HG02642 (cell line): ENCODE results near the gene ANKRD33.

Experiments
- ATAC-seq: cut with Tn5 transposase; IDR thresholded peaks from one replicate; pipeline ENCODE4 v1.9.1; 2021; ENCODE audit warnings: mild to moderate bottlenecking; ENCODE audit not compliant: unreplicated experiment, poor library complexity

Gene ANKRD33

DNA sequence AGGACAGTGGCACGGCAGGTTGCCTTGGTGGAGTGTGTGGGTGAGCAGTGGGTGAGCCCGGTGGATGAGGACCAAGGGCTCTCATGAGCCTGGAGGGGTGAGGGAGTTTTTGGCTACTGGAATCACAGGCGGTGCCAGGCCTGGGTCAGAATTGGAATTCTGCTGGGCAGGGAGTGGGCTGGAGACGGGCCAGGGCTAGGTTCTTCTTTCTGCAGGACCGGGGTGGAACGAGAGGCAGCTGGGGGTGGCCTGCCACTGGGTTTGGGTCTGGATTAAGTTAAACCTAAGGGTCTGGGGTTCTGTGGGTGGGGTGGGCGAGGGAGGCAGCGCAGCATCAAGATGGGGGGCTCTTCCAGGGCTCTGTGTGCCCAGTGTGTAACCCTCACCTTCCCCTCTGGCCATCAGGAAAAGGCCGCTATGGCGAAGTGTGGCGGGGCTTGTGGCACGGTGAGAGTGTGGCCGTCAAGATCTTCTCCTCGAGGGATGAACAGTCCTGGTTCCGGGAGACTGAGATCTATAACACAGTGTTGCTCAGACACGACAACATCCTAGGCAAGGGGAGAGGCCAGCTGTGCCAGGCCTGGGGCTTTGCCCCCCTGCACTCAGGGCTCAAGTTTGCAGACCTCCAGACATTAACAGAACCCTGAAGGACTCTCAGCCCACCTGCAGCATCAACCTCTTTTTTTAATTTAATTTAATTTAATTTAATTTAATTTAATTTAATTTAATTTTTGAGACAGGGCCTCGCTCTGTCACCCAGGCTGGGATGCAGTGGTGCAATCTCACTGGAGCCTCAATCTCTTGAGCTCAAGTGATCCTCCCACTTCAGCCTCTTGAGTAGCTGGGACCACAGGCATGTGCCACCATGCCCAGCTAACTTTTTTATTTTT is 26.4 kb downstream of the ANKRD33 start:
- no peak for ATAC-seq

DNA sequence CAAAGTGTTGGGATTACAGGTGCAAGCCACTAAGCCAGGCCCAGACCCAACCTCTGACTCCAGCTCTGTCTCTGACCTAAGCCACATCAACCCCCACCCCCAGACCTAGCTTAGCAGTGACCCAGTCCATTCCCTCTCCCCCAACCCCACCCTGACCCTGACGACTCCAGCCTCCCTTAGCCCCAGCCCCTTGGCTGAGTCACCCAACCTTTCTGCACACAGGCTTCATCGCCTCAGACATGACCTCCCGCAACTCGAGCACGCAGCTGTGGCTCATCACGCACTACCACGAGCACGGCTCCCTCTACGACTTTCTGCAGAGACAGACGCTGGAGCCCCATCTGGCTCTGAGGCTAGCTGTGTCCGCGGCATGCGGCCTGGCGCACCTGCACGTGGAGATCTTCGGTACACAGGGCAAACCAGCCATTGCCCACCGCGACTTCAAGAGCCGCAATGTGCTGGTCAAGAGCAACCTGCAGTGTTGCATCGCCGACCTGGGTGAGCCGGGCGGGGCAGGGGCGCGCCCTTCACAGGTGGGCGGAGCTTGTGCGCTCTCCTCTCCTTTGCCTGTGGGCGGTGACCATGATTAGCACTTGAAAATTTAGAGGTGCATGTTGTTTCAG is 27.2 kb downstream of the ANKRD33 start:
- no peak for ATAC-seq

DNA sequence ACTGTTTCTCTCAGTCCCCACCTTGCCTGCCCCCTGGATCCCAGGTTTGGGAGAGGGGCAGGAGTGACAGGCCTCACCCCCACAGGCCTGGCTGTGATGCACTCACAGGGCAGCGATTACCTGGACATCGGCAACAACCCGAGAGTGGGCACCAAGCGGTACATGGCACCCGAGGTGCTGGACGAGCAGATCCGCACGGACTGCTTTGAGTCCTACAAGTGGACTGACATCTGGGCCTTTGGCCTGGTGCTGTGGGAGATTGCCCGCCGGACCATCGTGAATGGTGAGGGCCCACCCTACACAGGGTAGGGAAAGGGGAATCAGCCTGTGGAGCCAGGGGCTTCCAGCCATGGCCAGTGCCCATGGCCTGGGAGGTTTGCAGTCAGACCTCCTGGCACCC is 28.0 kb downstream of the ANKRD33 start:
- ATAC-seq: no peak

DNA sequence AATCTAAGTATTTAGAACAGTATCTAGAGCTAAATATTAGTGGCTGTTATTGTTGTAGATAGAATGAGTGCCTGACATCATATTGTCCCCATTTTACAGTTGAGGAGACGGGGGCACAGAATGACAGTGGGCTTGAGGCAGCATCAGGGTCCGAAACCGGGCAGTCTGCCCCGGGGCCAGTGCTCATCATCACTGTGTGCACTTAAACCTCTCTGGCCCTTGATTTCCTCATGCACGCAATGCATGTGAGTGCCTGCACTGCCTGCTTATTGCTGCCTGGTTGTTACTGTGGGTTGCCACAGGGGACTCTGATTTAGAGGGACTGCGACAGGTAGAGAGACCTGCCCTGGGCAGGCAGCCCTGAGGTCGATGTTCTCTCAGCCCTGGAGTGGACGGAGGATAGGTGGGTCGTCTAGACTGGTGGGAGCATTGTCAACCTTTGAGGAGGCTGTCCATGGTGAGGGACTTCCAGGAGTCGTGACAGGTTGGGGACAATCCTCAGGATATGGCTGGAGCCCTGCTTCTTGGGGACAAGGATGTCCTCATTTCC is 29.2 kb downstream of the ANKRD33 start:
- ATAC-seq: no peak

DNA sequence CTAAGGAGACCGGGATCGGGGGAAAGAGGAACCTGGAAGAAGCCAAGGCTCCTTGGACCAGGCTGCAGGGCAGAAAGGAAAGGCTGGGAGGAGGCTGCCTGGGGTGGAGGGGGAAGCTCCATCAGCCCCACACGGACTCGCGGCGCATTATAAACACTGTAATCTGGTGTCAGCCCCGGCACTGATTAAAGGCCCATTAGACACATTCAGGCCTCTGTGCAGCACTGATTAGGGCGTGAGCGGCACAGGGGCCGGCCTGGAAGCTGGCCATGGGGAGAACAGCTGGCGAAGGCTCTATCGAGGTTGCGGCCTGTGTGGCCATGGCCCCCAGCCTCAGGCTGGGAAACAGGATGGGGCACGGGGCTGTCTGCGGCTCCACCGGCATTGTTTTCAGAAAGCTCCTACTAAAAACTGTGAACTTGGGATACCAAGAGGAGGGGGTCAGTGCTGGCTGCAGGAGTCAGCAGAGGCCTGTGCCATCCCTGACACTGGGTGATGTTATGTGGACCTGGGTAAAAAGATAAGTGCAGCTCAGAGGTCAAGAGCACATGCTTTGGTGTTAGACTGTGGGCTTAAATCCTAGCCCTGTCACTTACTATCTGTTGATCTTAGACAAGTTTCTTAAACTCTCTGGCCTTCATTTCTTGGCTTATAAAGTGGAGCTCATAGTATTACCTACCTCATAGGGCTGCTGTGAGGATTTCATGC is 30.0 kb downstream of the ANKRD33 start:
- no peak for ATAC-seq

DNA sequence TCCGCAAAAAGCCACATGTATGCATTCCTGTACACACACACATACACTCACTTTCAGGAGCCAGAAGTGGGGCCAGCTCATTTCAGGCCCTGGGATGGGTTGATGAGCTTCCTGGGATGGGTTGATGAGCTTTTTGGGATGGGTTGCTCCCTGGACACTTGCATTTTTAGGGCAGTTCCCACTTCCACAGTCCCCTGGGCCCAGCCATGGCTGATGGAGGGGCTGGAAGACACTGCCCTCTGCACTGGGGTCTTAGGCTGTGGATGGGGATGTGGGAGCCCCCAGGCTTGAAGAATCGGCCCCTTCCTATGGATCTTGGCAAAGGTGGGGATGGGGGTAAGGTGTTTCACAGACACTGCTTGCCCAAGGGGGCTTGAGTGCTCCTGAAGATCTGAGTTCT is 32.1 kb downstream of the ANKRD33 start:
- ATAC-seq: no peak

DNA sequence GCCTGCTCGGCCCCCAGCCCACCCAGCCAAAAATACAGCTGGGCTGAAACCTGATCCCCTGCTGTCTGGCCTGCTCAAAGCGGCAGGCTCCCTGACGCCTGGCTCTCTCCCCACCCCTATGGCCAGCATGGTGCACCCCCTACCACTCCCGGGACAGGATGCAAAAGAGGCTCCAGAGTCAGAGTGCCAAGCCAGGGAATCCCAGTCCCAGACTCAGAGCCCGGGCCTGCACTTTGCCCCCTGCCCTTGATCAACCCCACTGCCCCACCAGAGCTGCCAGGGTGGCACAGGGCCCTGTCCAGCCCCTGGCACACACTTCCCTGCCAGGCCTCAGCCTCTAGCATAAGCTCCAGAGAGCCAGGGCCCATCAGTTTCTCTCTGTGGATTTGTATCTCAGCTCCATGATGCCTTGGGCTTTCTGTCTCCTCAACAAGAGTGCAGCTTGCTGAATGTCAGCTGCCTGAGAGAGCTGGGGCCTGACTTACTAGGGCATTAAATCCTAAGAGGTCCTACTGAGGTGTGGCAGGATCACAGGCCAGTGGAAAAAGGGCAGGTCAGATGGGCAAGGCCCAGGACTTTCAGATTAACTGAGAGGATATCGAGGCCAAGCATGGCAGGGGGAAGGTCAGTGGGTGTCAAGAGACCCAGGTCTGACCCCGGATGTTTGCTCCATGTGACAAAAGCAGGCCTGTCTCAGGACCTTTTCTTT is 33.3 kb downstream of the ANKRD33 start:
- no peak for ATAC-seq

DNA sequence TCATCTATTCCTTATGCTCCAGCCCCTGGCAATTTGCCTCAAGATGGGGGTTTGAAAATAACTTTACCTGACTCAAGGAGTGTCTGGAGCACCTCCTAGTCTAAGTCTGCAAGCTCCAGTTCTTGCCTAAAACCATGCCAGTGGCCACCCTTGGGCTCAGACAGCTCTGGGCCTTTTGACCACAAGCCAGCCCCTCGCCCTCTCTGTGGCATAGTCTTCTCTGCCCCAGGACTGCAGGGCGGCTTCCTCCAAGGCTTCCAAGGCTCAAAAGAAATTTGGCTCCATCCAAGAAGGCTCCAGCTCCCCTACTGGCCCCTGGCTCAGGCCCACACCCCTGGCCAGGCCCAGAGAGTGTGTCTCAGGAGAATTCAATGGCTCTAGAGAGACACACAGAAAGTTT is 34.2 kb downstream of the ANKRD33 start:
- no peak for ATAC-seq

DNA sequence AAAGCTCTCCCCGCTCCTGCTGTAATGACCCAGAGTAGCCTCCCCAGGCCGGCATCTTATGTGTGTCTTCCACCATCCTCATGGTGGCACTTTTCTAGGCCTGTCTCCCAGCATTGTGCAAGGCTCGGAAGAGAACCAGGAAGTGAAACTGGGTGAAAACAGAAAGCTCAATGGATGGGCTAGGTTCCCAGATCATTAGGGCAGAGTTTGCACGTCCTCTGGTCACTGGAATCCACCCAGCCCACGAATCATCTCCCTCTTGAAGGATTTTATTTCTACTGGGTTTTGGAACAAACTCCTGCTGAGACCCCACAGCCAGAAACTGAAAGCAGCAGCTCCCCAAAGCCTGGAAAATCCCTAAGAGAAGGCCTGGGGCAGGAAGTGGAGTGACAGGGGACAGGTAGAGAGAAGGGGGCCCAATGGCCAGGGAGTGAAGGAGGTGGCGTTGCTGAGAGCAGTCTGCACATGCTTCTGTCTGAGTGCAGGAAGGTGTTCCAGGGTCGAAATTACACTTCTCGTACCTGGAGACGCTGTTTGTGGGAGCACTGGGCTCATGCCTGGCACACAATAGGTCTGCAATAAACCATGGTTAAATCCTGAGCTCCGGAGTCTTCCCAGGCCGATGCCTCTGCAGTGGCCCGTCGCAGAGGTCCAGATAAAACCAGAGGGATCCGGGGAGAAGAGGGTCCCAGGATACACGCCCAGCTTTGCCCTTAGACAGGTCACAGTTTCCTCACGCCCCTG is 35.0 kb downstream of the ANKRD33 start:
- ATAC-seq: no peak

DNA sequence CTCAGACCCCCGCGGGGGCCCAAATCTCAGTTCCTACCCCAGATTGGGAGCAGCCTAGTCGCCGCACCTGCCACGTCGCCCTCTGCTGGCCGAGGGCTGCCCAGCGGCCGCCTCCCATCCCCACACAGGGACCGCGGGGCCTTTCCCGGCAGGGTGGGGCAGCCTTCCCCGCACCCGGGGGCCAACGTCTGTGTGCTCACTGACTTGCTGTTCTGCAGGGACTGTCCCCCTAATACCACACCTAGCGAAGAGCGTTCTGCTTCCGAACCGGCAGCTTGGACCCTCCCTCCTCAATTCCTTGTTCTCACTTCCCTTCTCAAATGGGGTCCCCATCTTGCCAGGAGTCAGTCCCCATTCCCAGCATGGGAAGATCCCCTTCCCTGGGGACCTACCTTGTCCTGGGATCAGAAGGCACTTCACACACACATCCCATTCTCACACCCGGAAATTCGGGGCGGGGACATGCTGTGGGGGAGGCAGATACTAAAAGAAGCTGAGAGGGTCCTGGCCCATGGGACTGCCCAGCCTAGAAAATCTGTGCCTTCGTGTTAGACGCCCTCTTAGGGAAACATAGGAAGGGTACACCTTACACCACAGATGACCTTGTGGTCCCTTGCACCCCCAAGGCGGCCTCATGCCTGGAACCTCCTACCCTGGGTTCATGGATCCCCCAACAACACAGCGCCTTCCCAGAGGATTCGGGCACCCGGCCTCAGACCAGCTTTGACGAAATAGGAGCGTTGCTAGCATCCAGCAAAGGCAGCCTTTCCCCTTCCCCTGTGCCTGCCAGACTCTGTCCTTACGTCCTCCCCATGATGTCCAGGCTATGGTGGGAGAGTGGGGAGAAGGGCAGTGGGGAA is 35.8 kb downstream of the ANKRD33 start:
- no peak for ATAC-seq

DNA sequence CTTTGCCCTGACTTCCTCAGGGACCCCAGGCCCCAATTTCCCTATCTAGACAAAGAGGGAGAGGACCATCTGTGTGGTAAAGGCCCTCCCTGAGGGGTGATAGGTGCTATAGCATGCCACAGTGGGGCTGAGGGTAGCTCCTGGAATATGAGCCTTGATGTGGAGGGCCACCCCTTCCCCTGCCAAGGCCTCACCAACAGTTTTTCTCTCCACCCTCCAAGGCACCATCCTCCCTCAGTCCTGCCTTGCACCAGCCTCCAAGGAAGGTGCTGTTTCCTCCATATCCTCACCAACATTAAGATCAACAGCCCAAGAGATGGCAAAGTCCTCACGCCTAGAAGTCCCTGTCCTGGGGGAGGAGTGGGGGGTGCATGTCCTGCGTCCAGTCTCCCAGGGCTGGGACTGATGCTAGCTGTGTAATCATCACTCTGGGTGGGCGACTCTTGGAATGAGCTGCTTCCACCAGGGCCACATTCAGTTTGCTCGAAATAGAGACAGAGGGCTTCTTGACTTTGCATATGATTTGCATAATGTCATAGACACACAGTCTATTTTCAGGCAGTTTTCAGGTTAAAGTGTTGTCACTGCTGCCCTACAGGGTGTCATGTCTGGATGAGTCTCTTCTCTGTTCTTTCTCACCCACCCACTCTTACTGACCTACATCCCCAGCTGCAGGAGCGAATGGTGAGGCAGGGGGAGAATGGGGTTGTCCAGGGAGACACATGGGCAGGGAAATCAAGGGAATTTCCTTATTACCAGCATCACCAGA is 36.8 kb downstream of the ANKRD33 start:
- ATAC-seq: no peak

DNA sequence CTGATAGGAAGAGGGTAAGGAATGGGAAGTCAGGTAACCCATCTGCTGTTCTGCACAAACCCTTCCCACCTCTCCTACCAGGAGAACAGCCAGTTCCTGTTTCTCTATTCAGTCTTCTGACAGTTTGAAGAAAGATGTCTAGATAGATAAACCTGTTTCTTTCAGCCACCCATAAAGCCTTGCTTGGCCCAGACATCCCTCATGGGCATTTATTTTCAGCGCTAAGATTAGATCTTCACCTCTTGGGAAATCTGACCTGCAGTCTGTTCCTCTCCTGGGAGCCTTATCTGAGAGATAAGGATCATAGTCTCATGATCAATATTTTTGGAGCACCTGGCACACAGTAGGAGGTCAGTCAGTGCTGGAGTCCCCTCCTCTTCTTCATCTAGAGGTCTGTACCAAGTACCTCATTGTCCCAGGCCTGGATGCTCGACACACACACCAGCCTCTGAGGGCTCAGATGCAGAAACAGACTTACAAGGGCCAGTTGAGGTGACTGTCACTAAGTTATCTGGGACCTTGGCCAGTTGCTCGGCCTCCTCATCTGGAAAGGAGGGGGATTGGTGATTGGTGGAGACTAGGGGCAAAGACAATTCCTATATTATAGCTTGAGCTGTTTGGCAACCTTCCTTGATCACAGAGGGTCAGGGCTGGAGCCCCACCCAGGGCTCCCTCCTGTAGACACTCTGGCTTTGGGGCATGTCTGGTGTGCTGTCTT is 37.6 kb downstream of the ANKRD33 start:
- ATAC-seq: no peak

DNA sequence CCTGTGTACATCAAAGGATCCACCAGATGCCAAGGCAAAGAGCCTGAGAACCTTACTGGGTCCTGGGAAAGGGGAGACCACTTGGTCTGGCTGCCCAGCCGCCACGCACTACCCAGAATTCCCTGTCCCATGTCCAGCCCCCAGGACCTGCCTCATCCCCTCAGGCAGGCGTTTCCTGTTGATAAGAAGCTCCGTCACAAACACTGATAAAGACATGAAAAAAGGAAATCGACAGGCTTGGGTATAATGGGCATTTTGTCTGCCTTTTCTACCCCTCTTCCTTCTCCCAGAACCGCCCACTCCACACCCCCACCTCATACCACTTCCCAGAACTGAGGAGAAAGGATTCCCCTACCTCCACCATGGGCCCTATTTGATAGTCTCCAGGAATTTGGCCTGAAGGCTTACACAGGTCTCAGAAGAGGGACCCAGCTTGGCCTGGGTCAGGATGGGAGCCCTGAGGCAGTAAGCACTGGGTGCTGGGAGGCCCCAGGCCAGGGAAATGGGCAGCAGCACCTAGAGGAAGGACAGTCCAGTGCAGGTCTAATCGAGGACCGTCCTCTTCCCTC is 38.2 kb downstream of the ANKRD33 start:
- no peak for ATAC-seq

DNA sequence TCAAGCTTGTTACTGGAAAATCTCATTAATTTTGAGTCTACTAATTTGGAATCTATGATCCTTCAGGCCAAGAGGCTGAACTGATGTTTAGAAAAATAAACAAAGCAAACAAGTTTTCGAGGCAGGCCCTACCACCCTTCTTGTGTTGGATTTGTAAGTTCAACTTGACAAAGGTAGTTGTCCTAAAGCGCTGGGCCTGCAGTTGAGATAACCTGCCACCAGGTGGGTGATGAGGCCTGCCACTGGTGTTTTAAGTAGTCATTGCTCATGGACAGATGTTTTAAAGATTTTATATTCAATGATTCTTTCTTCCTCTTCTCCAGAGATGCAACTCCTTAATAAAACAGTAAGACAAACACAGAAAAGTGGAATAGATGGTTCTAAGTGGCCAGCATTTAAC is 38.8 kb downstream of the ANKRD33 start:
- no peak for ATAC-seq

DNA sequence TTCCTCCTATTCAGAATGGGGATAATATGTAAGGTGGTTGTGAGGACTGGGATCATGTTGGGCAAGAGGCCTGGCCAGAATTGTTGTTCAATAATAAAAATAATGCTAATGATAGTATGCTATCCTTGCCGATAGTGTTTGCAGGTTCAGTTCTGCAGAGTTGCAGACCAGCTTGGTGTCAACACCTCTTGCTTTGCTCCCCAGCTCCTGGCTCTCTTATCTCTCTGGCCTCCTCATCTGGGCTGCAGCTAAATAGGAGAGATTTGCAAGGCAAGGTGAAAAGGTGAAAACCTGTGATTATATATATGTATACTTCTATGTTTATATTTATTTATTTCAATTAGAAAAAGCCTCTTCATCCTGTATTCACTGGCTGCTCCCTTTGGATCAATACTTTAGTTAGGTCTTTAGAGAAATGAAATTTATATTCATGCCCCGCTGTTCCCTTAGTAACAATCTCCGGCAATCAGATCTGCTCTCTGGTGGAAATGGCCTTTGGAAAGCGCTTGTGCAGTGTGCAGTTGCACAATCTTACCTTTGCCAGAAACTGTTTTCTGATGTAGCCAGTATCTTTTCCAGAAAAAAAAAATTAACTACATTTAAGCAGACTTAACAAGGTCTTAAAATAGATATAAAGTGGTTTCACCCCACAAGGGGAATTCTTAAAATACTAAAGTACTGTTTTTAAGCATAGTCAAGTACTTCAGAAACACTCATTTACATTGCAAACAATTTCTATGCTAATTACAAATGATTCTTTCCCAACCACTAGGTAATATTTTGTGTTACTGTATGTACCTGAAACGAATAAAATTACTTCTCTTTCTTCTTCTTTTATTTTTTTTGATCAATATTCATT is 44.5 kb downstream of the ANKRD33 start:
- no peak for ATAC-seq

DNA sequence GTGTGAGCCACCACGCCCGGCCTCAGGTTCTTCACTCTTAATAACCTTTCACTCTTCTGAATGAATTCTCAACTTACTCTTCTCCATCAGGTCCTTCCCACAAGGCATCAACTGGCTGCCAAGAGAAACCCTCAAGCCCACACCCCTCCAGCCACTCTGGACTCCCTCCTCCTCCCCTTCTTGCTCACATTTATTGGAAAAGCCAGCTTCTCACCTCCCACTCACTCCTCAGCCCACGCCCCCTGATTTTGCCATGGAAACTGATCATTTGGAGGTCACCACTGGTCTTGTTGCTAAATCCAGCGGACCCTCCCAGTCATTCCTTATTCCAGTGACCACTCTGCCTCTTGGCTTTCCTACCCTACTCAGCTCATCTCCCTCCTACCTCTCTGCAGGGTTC is 46.2 kb downstream of the ANKRD33 start:
- no peak for ATAC-seq
